UCSD-AML1 (cell line): Measurements from ENCODE around the gene TXNL4B.
A peak's percentile ranks its signal among the peaks of the same experiment; 100 is the strongest.

ENCODE experiments used
- DNase-seq: peaks from one replicate; lab custom pipeline; 2025; ENCODE audit not compliant: unreplicated experiment; lab: John Stamatoyannopoulos, UW

TXNL4B gene

GRCh38 chr16:72112906-72113615, 19.6 kb upstream of the TXNL4B start:
- DNase-seq, result no peak

GRCh38 chr16:72112452-72112792, 19.0 kb upstream of the TXNL4B start:
- DNase-seq, result no peak

GRCh38 chr16:72111657-72112451, 18.4 kb upstream of the TXNL4B start:
- no peak for DNase-seq

- no peak for DNase-seq
Measured at GRCh38 chr16:72110662-72111615, 17.5 kb upstream of the TXNL4B start.

- no peak for DNase-seq
Measured at GRCh38 chr16:72109966-72110530, 16.6 kb upstream of the TXNL4B start.

GRCh38 chr16:72109300-72109699, 15.9 kb upstream of the TXNL4B start:
- DNase-seq, result no peak

- no peak for DNase-seq
Measured at GRCh38 chr16:72108353-72109102, 15.1 kb upstream of the TXNL4B start.

GRCh38 chr16:72107371-72107770, 14.0 kb upstream of the TXNL4B start:
- no peak for DNase-seq

- DNase-seq, result no peak
Measured at GRCh38 chr16:72105978-72106377, 12.6 kb upstream of the TXNL4B start.

GRCh38 chr16:72104905-72105304, 11.5 kb upstream of the TXNL4B start:
- DNase-seq, result no peak

- no peak for DNase-seq
Measured at GRCh38 chr16:72101195-72101594, 7.8 kb upstream of the TXNL4B start.

GRCh38 chr16:72099377-72099818, 6.0 kb upstream of the TXNL4B start:
- peak; percentile 35 for DNase-seq

- no peak for DNase-seq
Measured at GRCh38 chr16:72098936-72099335, 5.5 kb upstream of the TXNL4B start.

- DNase-seq, result no peak
Measured at GRCh38 chr16:72094266-72094610, 818 bp upstream of the TXNL4B start.

GRCh38 chr16:72092832-72093447, 480 bp downstream of the TXNL4B start:
- peak; percentile 32 for DNase-seq

GRCh38 chr16:72091217-72091616, 2.2 kb downstream of the TXNL4B start:
- DNase-seq, result no peak

- DNase-seq, result no peak
Measured at GRCh38 chr16:72085002-72085401, 8.4 kb downstream of the TXNL4B start.

GRCh38 chr16:72084445-72084844, 9.0 kb downstream of the TXNL4B start:
- DNase-seq, result no peak

GRCh38 chr16:72083778-72084404, 9.5 kb downstream of the TXNL4B start:
- no peak for DNase-seq
